ENCODE data around the gene POLD3. TPM values are rescaled to one million over a fixed set of nuclear protein-coding genes. Genes with fewer than 3 reads are reported as not detected.

POLD3 gene
- total RNA-seq, 1 experiment from 2014 or later, result 18.9 TPM

DNA sequence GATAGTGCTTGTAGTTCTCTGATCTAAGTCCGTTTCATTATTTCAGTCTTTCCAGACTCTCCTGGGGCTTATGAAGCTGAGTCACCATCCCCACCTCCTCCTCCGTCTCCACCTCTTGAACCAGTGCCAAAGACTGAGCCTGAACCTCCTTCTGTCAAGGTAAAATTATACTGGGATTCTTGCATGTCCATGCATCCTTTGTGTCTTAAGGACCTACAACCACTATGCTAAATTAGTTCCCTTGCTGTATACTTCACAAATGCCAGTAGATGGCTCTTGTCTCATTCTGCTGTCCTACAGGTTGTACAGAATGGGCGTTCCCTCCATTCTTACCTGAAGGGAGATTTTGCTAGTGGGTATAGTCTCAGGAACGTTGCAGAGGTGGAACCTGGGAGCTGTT is 42.2 kb downstream of the POLD3 start:
- peaks cover 2 to 20% of the 10 kb centered on the region in 2 experiments; a peak in 1 of 4 replicates for H3K36me3 ChIP-seq (ENCODE audit: control insufficient read depth in 1 of 2, insufficient read depth in 2 of 2, low read length in 2 of 2)
- ChIA-PET RAD21 (ENCODE audit: low non-redundant PET in 1 of 2, low total read pairs in 2 of 2, uncharacterized antibody in 2 of 2, unreplicated experiment in 2 of 2) (no interaction called here), CTCF (interaction anchor here (0.6 to 3.5 kb wide), 3 partner anchors 10 to 92 kb away, joined by 3 to 10 read pairs (median 4); no protein-coding TSS in a partner anchor), POLR2A (no interaction called here)
- 0 out of 2 replicates have a peak, but pooled peaks cover 2% of the 10 kb centered on the region for H4K20me1 ChIP-seq (ENCODE audit: insufficient read depth)
- H3K27me3 ChIP-seq (ENCODE audit: insufficient read depth, low read length), result no peaks in the 10 kb centered on the region
- intact Hi-C loops (cut with micrococcal nuclease), result loop anchor here (5.0 kb wide), 1 partner anchor 103 kb away; no protein-coding TSS in a partner anchor
- ATAC-seq, result peak; percentile 85
- no TSS peak for BruUV-seq (replicated peaks)
- H2AFZ ChIP-seq (ENCODE audit: low read depth, low read length, poor library complexity, severe bottlenecking), result no peak overlapping the region
- no peaks in the 10 kb centered on the region for H3K79me2 ChIP-seq (ENCODE audit: insufficient read depth, low read length)
- no peaks in the 10 kb centered on the region for H3K9me3 ChIP-seq (ENCODE audit: control insufficient read depth in 1 of 2, insufficient read depth in 1 of 2, low read depth in 1 of 2, low read length in 2 of 2)
- peak overlapping the region; percentile 44; the same call in 1 of the 2 replicates for H3K4me2 ChIP-seq (ENCODE audit: low read length)
- peaks cover 47 to 64% of the 10 kb centered on the region in 2 experiments for H3K4me1 ChIP-seq (ENCODE audit: control insufficient read depth in 1 of 2, insufficient read depth in 2 of 2, low read length in 2 of 2)
- no peak overlapping the region for H3K4me3 ChIP-seq (replicated peaks in 1 of 2; ENCODE audit: low read depth in 1 of 2, low read length in 2 of 2)
- H3K27ac ChIP-seq (ENCODE audit: low read depth, low read length), result peak overlapping the region; percentile 33; the same call in 1 of the 2 replicates
- DNase-seq (ENCODE audit: low read depth, low spot score), result peak; percentile 71
- TF ChIP-seq FOSL1 (IDR thresholded peaks at IDR 0.05; ENCODE audit: low read depth), result peak; percentile 36; the same call in 1 of the 2 replicates
- peak; percentile 39 for TF ChIP-seq JUND (IDR thresholded peaks at IDR 0.05)
- TF ChIP-seq RAD21 (IDR thresholded peaks at IDR 0.05; ENCODE audit: low read depth), result peak; percentile 63
- no peak for TF ChIP-seq REST (IDR thresholded peaks at IDR 0.05; ENCODE audit: low read depth)
- TF ChIP-seq ZNF274 (IDR thresholded peaks at IDR 0.05; ENCODE audit: low read depth, low read length), result no peak
- TF ChIP-seq CBX3 (IDR thresholded peaks at IDR 0.05; ENCODE audit: low read depth), result 0 out of 2 replicates have a peak, but pooled peaks have one; percentile 24
- no peak for TF ChIP-seq POLR2A (IDR thresholded peaks at IDR 0.05; ENCODE audit: borderline replicate concordance, extremely low read depth, insufficient read depth, insufficient read length)
- no peak for TF ChIP-seq CEBPB (IDR thresholded peaks at IDR 0.05; ENCODE audit: low read depth)
- TF ChIP-seq, protein P1, sequence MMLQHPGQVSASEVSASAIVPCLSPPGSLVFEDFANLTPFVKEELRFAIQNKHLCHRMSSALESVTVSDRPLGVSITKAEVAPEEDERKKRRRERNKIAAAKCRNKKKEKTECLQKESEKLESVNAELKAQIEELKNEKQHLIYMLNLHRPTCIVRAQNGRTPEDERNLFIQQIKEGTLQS (IDR thresholded peaks at IDR 0.05), result no peak
- no peak for TF ChIP-seq ELF1 (IDR thresholded peaks at IDR 0.05; ENCODE audit: borderline replicate concordance, low read depth)
- TF ChIP-seq EGR1 (IDR thresholded peaks at IDR 0.05; ENCODE audit: low read depth), result no peak
- TF ChIP-seq TCF7L2 (IDR thresholded peaks at IDR 0.05; ENCODE audit: borderline replicate concordance, extremely low read depth, insufficient read depth, insufficient read length), result no peak
- no peak for TF ChIP-seq YY1 (IDR thresholded peaks at IDR 0.05; ENCODE audit: extremely low read depth, insufficient replicate concordance, low read depth, low read length)
- no peak; the same call in 1 of the 2 replicates for TF ChIP-seq POLR2AphosphoS5 (IDR thresholded peaks at IDR 0.05; ENCODE audit: low read depth, low read length)
- no peak for TF ChIP-seq SIN3A (IDR thresholded peaks at IDR 0.05; ENCODE audit: low read depth)
- no peak for TF ChIP-seq EZH2phosphoT487 (IDR thresholded peaks at IDR 0.05; ENCODE audit: borderline replicate concordance)
- TF ChIP-seq MAX (IDR thresholded peaks at IDR 0.05), result no peak
- peak; percentile 30; the same call in 1 of the 2 replicates for TF ChIP-seq SP1 (IDR thresholded peaks at IDR 0.05; ENCODE audit: low read depth)
- TF ChIP-seq, protein P2, sequence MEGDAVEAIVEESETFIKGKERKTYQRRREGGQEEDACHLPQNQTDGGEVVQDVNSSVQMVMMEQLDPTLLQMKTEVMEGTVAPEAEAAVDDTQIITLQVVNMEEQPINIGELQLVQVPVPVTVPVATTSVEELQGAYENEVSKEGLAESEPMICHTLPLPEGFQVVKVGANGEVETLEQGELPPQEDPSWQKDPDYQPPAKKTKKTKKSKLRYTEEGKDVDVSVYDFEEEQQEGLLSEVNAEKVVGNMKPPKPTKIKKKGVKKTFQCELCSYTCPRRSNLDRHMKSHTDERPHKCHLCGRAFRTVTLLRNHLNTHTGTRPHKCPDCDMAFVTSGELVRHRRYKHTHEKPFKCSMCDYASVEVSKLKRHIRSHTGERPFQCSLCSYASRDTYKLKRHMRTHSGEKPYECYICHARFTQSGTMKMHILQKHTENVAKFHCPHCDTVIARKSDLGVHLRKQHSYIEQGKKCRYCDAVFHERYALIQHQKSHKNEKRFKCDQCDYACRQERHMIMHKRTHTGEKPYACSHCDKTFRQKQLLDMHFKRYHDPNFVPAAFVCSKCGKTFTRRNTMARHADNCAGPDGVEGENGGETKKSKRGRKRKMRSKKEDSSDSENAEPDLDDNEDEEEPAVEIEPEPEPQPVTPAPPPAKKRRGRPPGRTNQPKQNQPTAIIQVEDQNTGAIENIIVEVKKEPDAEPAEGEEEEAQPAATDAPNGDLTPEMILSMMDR (IDR thresholded peaks at IDR 0.05 in 2 of 3, conservative IDR thresholded peaks at IDR 0.05 in 1 of 3; ENCODE audit: borderline replicate concordance in 1 of 3, insufficient read depth in 1 of 3, low read depth in 2 of 3, low read length in 2 of 3), result peak; percentile 37 to 55 (median 55); a peak in 5 of 6 replicates
- TF ChIP-seq ZBTB33 (IDR thresholded peaks at IDR 0.05; ENCODE audit: extremely low read depth, insufficient replicate concordance, low read length), result no peak
- H3K9ac ChIP-seq (ENCODE audit: low read length), result no peak overlapping the region
- H3K9me2 ChIP-seq (ENCODE audit: insufficient read depth), result no peaks in the 10 kb centered on the region
